HCT116 (cell line): Measurements from ENCODE around the gene SPATA21. TPM values are rescaled to one million over a fixed set of nuclear protein-coding genes. Genes with fewer than 3 reads are reported as not detected.

Source experiments
- ATAC-seq: fragments of 200-7000 bp; cut with Tn5 transposase; 2 replicates; pipeline ENCODE4 v1.9.1; 2020; ENCODE audit warnings: mild to moderate bottlenecking, moderate library complexity
- BruUV-seq: library from RNA; stranded (reverse); fragments of 400-500 nt; replicated peaks from 2 replicates; lab custom pipeline; 2021; lab: Mats Ljungman, UMichigan
- CTCF ChIA-PET: fragments of 300-600 bp; sonication (Branson Sonifier 250); formaldehyde crosslinking; loops from one replicate; lab custom pipeline; 2021; ENCODE audit warnings: antibody characterized with exemption; lab: Charles Lee
- POLR2A ChIA-PET: fragments of 300-600, 350-600 bp; sonication (Branson Sonifier 250); formaldehyde crosslinking; loops from one replicate; lab custom pipeline; 2021; ENCODE audit warnings: antibody characterized with exemption; lab: Charles Lee
- RAD21 ChIA-PET, 2 experiments: fragments of 300-600 bp; sonication (Branson Sonifier 250); formaldehyde crosslinking; loops; one replicate each; lab custom pipeline; 2023; ENCODE audit warnings: low total read pairs in 2 of 2; ENCODE audit not compliant: uncharacterized antibody in 2 of 2, unreplicated experiment in 2 of 2, low non-redundant PET in 1 of 2; lab: Charles Lee
- DNase-seq: peaks from one replicate; pipeline ENCODE4 v3.0.0-alpha.2; 2010; ENCODE audit warnings: low read depth, low spot score
- H2AFZ ChIP-seq: fragments of 200-600 bp; shearing (Covaris generic), sonication (generic); 2 replicates; pipeline ENCODE4 v1.6.1; 2017; ENCODE audit warnings: low read depth, mixed run types, mixed read lengths, antibody characterized with exemption, low read length; ENCODE audit not compliant: poor library complexity, severe bottlenecking
- H3K27ac ChIP-seq: 2 replicates; pipeline ENCODE4 v1.5.1; 2012; ENCODE audit warnings: low read depth, low read length
- H3K27me3 ChIP-seq: fragments of 200-600 bp; sonication (generic); 2 replicates; pipeline ENCODE4 v1.6.1; 2016; ENCODE audit warnings: mixed run types, low read length, mixed read lengths; ENCODE audit not compliant: insufficient read depth
- H3K36me3 ChIP-seq, 2 experiments: fragments of 200-500 bp in 1 of 2; fragments of 200-600 bp in 1 of 2; sonication (Bioruptor generic) in 1 of 2; sonication (generic) in 1 of 2; 2 replicates each; pipeline versions ENCODE4 v1.5.1 to v1.6.1; 2014 to 2016; ENCODE audit warnings: low read length in 2 of 2, inconsistent platforms in 1 of 2, mixed read lengths in 1 of 2, mixed run types in 1 of 2; ENCODE audit not compliant: insufficient read depth in 2 of 2, control insufficient read depth in 1 of 2
- H3K4me1 ChIP-seq, 2 experiments: fragments of 200-600 bp in 1 of 2; sonication (generic) in 1 of 2; 2 replicates each; pipeline versions ENCODE4 v1.5.1 to v1.6.1; 2012 to 2017; ENCODE audit warnings: low read length in 2 of 2, inconsistent platforms in 1 of 2, mild to moderate bottlenecking in 1 of 2, mixed read lengths in 1 of 2, mixed run types in 1 of 2, moderate library complexity in 1 of 2; ENCODE audit not compliant: insufficient read depth in 2 of 2, control insufficient read depth in 1 of 2
- H3K4me2 ChIP-seq: fragments of 200-600 bp; sonication (generic); 2 replicates; pipeline ENCODE4 v1.6.1; 2017; ENCODE audit warnings: mixed run types, low read length, mixed read lengths
- H3K4me3 ChIP-seq, 2 experiments: fragments of 200-600 bp in 1 of 2; sonication (generic) in 1 of 2; replicated peaks in 1 of 2; 2 replicates each; pipeline ENCODE4 v1.5.1; 2011 to 2016; ENCODE audit warnings: low read length in 2 of 2, control low read depth in 1 of 2, low read depth in 1 of 2, mild to moderate bottlenecking in 1 of 2, mixed read lengths in 1 of 2, mixed run types in 1 of 2
- H3K79me2 ChIP-seq: fragments of 200-600 bp; sonication (generic); 2 replicates; pipeline ENCODE4 v1.6.1; 2017; ENCODE audit warnings: mild to moderate bottlenecking, mixed run types, low read length, moderate library complexity, mixed read lengths; ENCODE audit not compliant: insufficient read depth
- H3K9ac ChIP-seq: fragments of 200-600 bp; sonication (generic); 2 replicates; pipeline ENCODE4 v1.6.1; 2016; ENCODE audit warnings: low read length, mixed read lengths
- H3K9me2 ChIP-seq: fragments of 200-600 bp; sonication (generic), shearing (Covaris generic); 2 replicates; pipeline ENCODE4 v1.6.1; 2017; ENCODE audit warnings: mixed run types, mild to moderate bottlenecking, moderate library complexity; ENCODE audit not compliant: insufficient read depth
- H3K9me3 ChIP-seq, 2 experiments: fragments of 200-500 bp in 1 of 2; fragments of 200-600 bp in 1 of 2; sonication (Bioruptor generic) in 1 of 2; sonication (generic) in 1 of 2; 2 replicates each; pipeline ENCODE4 v1.6.1; 2014 to 2017; ENCODE audit warnings: low read length in 2 of 2, mixed read lengths in 2 of 2, inconsistent platforms in 1 of 2, low read depth in 1 of 2, mild to moderate bottlenecking in 1 of 2, mixed run types in 1 of 2, moderate library complexity in 1 of 2; ENCODE audit not compliant: control insufficient read depth in 1 of 2, insufficient read depth in 1 of 2
- H4K20me1 ChIP-seq: fragments of 200-600 bp; sonication (generic), shearing (Covaris generic); 2 replicates; pipeline ENCODE4 v1.6.1; 2017; ENCODE audit warnings: mixed run types, mild to moderate bottlenecking, moderate library complexity; ENCODE audit not compliant: insufficient read depth
- CBX3 ChIP-seq: IDR thresholded peaks from 2 replicates; pipeline ENCODE4 v1.6.1; 2012; ENCODE audit warnings: low read depth
- CEBPB ChIP-seq: IDR thresholded peaks from 2 replicates; pipeline ENCODE4 v1.6.1; 2012; ENCODE audit warnings: low read depth
- ELF1 ChIP-seq: IDR thresholded peaks from 2 replicates; pipeline ENCODE4 v1.6.1; 2012; ENCODE audit warnings: low read depth, borderline replicate concordance
- EZH2phosphoT487 ChIP-seq: fragments of 200-600 bp; IDR thresholded peaks from 2 replicates; pipeline ENCODE4 v1.6.1; 2018; ENCODE audit warnings: antibody characterized with exemption, borderline replicate concordance
- FOSL1 ChIP-seq: IDR thresholded peaks from 2 replicates; pipeline ENCODE4 v1.6.1; 2012; ENCODE audit warnings: low read depth
- JUND ChIP-seq: IDR thresholded peaks from 2 replicates; pipeline ENCODE4 v1.6.1; 2012
- POLR2AphosphoS5 ChIP-seq: IDR thresholded peaks from 2 replicates; pipeline ENCODE4 v1.6.1; 2011; ENCODE audit warnings: mild to moderate bottlenecking, low read depth, low read length, moderate library complexity
- RAD21 ChIP-seq: IDR thresholded peaks from 2 replicates; pipeline ENCODE4 v1.6.1; 2012; ENCODE audit warnings: low read depth, mild to moderate bottlenecking
- YY1 ChIP-seq: IDR thresholded peaks from 2 replicates; pipeline ENCODE4 v1.6.1; 2011; ENCODE audit warnings: low read length, low read depth, moderate library complexity, mild to moderate bottlenecking; ENCODE audit not compliant: insufficient replicate concordance; ENCODE audit errors: extremely low read depth
- ZFX ChIP-seq: fragments of 450-650 bp; IDR thresholded peaks from 2 replicates; pipeline ENCODE4 v1.6.1; 2017
- ZNF274 ChIP-seq: fragments of 200-500 bp; sonication (Bioruptor generic); IDR thresholded peaks from 2 replicates; pipeline ENCODE4 v1.6.1; 2014; ENCODE audit warnings: mild to moderate bottlenecking, low read depth, low read length, inconsistent platforms
- intact Hi-C: fragments of 100-400 bp; cut with micrococcal nuclease; formaldehyde crosslinking; loops from 2 replicates; pipeline ENCODE4 v1.10.0; 2022
- total RNA-seq: library from RNA; stranded (reverse); gene quantifications from one replicate; pipeline ENCODE4 v1.2.1, GENCODE V29; 2021; ENCODE audit not compliant: unreplicated experiment
- TF ChIP-seq, protein P1 (sequence below): IDR thresholded peaks from 2 replicates; pipeline ENCODE4 v1.6.1; 2012; ENCODE audit warnings: low read depth
- TF ChIP-seq, protein P2 (sequence below), 3 experiments: fragments of 200-600 bp in 1 of 3; sonication (generic) in 1 of 3; IDR thresholded peaks in 2 of 3; conservative IDR thresholded peaks in 1 of 3; 2 replicates each; pipeline ENCODE4 v1.5.1; 2012 to 2017; ENCODE audit warnings: low read depth in 2 of 3, low read length in 2 of 3, antibody characterized with exemption in 1 of 3, borderline replicate concordance in 1 of 3, control low read depth in 1 of 3, mild to moderate bottlenecking in 1 of 3, mixed read lengths in 1 of 3, mixed run types in 1 of 3, moderate library complexity in 1 of 3; ENCODE audit not compliant: insufficient read depth in 1 of 3
- TF ChIP-seq, protein P3 (sequence below): IDR thresholded peaks from 2 replicates; pipeline ENCODE4 v1.6.1; 2012

The SPATA21 gene
- total RNA-seq, 1 experiment from 2014 or later, result not detected

DNA sequence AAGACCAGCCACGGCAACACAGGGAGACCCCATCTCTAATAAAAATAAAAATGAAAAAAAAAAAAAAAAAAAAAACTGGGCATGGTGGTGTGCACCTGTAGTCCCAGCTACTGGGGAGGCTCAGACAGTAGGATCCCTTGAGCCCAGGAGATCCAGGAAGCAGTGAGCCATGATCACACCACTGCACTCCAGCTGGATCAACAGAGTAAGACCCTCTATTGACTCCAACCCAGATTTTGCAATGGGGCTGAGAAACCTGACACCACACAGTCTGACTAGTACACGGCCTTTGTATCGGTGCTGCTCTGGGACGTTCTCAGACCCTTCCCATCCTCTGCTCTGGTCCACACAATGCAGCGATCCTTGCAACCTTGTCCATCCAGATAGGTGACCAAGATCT lies 31.8 kb downstream of the SPATA21 start:
- Histone ChIP-seq H3K9me2 (no peaks in the 10 kb centered on the region), H3K36me3 (no peaks in the 10 kb centered on the region), H3K27ac (no peak overlapping the region), H3K9me3 (no peaks in the 10 kb centered on the region), H4K20me1 (no peaks in the 10 kb centered on the region), H2AFZ (no peak overlapping the region), H3K27me3 (no peaks in the 10 kb centered on the region), H3K4me1 (peaks cover 0 to 8% of the 10 kb centered on the region in 2 experiments; a peak in 1 of 4 replicates), H3K79me2 (no peaks in the 10 kb centered on the region), H3K9ac (no peak overlapping the region), H3K4me3 (no peak overlapping the region), H3K4me2 (no peak overlapping the region)
- BruUV-seq, result no TSS peak
- POLR2A ChIA-PET, result no interaction called here
- DNase-seq (no peak), ATAC-seq (no peak)
- intact Hi-C loops, result no loop called here
- TF ChIP-seq RAD21, result no peak
- TF ChIP-seq, protein P1, sequence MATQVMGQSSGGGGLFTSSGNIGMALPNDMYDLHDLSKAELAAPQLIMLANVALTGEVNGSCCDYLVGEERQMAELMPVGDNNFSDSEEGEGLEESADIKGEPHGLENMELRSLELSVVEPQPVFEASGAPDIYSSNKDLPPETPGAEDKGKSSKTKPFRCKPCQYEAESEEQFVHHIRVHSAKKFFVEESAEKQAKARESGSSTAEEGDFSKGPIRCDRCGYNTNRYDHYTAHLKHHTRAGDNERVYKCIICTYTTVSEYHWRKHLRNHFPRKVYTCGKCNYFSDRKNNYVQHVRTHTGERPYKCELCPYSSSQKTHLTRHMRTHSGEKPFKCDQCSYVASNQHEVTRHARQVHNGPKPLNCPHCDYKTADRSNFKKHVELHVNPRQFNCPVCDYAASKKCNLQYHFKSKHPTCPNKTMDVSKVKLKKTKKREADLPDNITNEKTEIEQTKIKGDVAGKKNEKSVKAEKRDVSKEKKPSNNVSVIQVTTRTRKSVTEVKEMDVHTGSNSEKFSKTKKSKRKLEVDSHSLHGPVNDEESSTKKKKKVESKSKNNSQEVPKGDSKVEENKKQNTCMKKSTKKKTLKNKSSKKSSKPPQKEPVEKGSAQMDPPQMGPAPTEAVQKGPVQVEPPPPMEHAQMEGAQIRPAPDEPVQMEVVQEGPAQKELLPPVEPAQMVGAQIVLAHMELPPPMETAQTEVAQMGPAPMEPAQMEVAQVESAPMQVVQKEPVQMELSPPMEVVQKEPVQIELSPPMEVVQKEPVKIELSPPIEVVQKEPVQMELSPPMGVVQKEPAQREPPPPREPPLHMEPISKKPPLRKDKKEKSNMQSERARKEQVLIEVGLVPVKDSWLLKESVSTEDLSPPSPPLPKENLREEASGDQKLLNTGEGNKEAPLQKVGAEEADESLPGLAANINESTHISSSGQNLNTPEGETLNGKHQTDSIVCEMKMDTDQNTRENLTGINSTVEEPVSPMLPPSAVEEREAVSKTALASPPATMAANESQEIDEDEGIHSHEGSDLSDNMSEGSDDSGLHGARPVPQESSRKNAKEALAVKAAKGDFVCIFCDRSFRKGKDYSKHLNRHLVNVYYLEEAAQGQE, result no peak
- TF ChIP-seq FOSL1, result no peak
- TF ChIP-seq YY1, result no peak
- TF ChIP-seq EZH2phosphoT487, result no peak
- TF ChIP-seq JUND, result no peak
- TF ChIP-seq ZNF274, result no peak
- TF ChIP-seq ELF1, result no peak
- TF ChIP-seq, protein P2, sequence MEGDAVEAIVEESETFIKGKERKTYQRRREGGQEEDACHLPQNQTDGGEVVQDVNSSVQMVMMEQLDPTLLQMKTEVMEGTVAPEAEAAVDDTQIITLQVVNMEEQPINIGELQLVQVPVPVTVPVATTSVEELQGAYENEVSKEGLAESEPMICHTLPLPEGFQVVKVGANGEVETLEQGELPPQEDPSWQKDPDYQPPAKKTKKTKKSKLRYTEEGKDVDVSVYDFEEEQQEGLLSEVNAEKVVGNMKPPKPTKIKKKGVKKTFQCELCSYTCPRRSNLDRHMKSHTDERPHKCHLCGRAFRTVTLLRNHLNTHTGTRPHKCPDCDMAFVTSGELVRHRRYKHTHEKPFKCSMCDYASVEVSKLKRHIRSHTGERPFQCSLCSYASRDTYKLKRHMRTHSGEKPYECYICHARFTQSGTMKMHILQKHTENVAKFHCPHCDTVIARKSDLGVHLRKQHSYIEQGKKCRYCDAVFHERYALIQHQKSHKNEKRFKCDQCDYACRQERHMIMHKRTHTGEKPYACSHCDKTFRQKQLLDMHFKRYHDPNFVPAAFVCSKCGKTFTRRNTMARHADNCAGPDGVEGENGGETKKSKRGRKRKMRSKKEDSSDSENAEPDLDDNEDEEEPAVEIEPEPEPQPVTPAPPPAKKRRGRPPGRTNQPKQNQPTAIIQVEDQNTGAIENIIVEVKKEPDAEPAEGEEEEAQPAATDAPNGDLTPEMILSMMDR (IDR thresholded peaks at IDR 0.05 in 2 of 3, conservative IDR thresholded peaks at IDR 0.05 in 1 of 3; ENCODE audit: borderline replicate concordance in 1 of 3, insufficient read depth in 1 of 3, low read depth in 2 of 3, low read length in 2 of 3), result no peak
- no peak for TF ChIP-seq ZFX
- TF ChIP-seq CBX3, result no peak
- TF ChIP-seq, protein P3, sequence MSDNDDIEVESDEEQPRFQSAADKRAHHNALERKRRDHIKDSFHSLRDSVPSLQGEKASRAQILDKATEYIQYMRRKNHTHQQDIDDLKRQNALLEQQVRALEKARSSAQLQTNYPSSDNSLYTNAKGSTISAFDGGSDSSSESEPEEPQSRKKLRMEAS, result no peak
- TF ChIP-seq CEBPB, result no peak
- no peak for TF ChIP-seq POLR2AphosphoS5
- CTCF ChIA-PET, result no interaction called here
- RAD21 ChIA-PET, result no interaction called here
